HG03103 (cell line): ENCODE data around the gene ELMOD2.
A peak's percentile ranks its signal among the peaks of the same experiment; 100 is the strongest.
"Not testable (repeated sequence)": the region's sequence is repeated elsewhere in the genome, so short reads cannot be mapped to it uniquely, and the experiment has no call there.

Experiments used
- ATAC-seq: cut with Tn5 transposase; IDR thresholded peaks from one replicate; pipeline ENCODE4 v1.9.1; 2021; ENCODE audit warnings: low read depth; ENCODE audit not compliant: unreplicated experiment

The ELMOD2 gene

GRCh38 chr4:140523857-140524742 is at the start of gene ELMOD2:
Gene ELMOD2 (plus strand): TSS chr4:140524168. CDS start chr4:140525429, 1,261 bp downstream.
- peak; percentile 100 for ATAC-seq

GRCh38 chr4:140483445-140483844 is 40.5 kb upstream of the ELMOD2 start:
- no peak for ATAC-seq

GRCh38 chr4:140485939-140486338 is 38.0 kb upstream of the ELMOD2 start:
- ATAC-seq = no peak

- ATAC-seq = no peak
Observed at GRCh38 chr4:140497405-140497746, 26.6 kb upstream of the ELMOD2 start.

GRCh38 chr4:140497747-140498636 is 26.0 kb upstream of the ELMOD2 start, which contains the start of gene MGAT4D:
Gene MGAT4D (minus strand): TSS chr4:140498293. CDS start chr4:140498222, 71 bp downstream.
- ATAC-seq = no peak

GRCh38 chr4:140499391-140499790 is 24.6 kb upstream of the ELMOD2 start:
- ATAC-seq = no peak

- no peak for ATAC-seq
Observed at GRCh38 chr4:140504261-140504660, 19.7 kb upstream of the ELMOD2 start.

GRCh38 chr4:140513765-140514164 is 10.2 kb upstream of the ELMOD2 start:
- not testable (repeated sequence) for ATAC-seq

GRCh38 chr4:140515423-140515822 is 8.5 kb upstream of the ELMOD2 start:
- ATAC-seq = no peak

- ATAC-seq = peak; percentile 11
Observed at GRCh38 chr4:140523370-140523856, 555 bp upstream of the ELMOD2 start.

GRCh38 chr4:140529434-140529833 is 5.5 kb downstream of the ELMOD2 start:
- ATAC-seq = no peak

- no peak for ATAC-seq
Observed at GRCh38 chr4:140533951-140534480, 10.0 kb downstream of the ELMOD2 start.

- ATAC-seq = peak; percentile 100
Observed at GRCh38 chr4:140556372-140557085, 32.6 kb downstream of the ELMOD2 start.

- no peak for ATAC-seq
Observed at GRCh38 chr4:140557831-140558435, 34.0 kb downstream of the ELMOD2 start.

GRCh38 chr4:140559696-140560095 is 35.7 kb downstream of the ELMOD2 start:
- no peak for ATAC-seq

- no peak for ATAC-seq
Observed at GRCh38 chr4:140568507-140569306, 44.7 kb downstream of the ELMOD2 start, which contains the start of gene UCP1. Gene UCP1 (minus strand): TSS chr4:140568961. CDS start chr4:140568729, 232 bp downstream.

GRCh38 chr4:140569307-140569638 is 45.3 kb downstream of the ELMOD2 start:
- ATAC-seq = no peak

- no peak for ATAC-seq
Observed at GRCh38 chr4:140571620-140572019, 47.7 kb downstream of the ELMOD2 start.

- no peak for ATAC-seq
Observed at GRCh38 chr4:140575489-140575888, 51.5 kb downstream of the ELMOD2 start.
